ENCODE data around the gene ZSCAN21. TPM values are rescaled to one million over a fixed set of nuclear protein-coding genes. Genes with fewer than 3 reads are reported as not detected.

Gene ZSCAN21
- total and polyA plus RNA-seq, 2 donors from 2014 or later: 10.8 to 12.4 TPM

DNA sequence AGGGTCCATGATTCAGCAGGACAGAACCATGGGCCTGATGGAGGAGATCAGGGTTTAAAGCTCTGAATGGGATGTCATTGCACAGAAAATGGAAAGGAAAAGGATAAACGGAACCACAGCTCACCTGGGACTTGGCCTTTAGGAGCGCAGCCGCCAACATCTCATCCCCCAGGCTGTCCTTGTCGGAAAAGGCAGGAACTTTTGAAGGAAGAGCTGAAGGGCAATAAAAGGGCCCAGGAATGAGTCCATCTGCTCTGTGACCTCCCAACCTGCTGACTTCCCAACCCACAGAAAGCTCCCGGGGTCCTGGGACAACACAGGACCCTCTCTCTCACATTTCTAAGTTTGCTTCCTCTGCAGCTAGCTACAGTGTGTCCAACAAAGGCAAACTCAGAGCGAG, 25.8 kb downstream of the ZSCAN21 start:
- TF ChIP-seq CTCF (IDR thresholded peaks at IDR 0.05; ENCODE audit: borderline replicate concordance, extremely low read depth, insufficient read depth): no peak
- no peak overlapping the region for H3K27ac ChIP-seq (ENCODE audit: low read depth in 2 of 2, low read length in 2 of 2)
- no peak overlapping the region for H3K9ac ChIP-seq (ENCODE audit: low read length in 3 of 3)
- H3K9me3 ChIP-seq (ENCODE audit: control insufficient read depth in 2 of 3, insufficient read depth in 1 of 3, low read length in 3 of 3): peaks cover 11 to 22% (median 16%) of the 10 kb centered on the region in 3 donors
- intact Hi-C loops (cut with DNase I): no loop called here
- DNase-seq (no peak), FAIRE-seq (no peak)
- no peaks in the 10 kb centered on the region for H3K27me3 ChIP-seq (ENCODE audit: control insufficient read depth, insufficient read depth, low read length)
- peaks cover 0 to 13% (median 5%) of the 10 kb centered on the region in 3 donors for H3K4me1 ChIP-seq (ENCODE audit: control insufficient read depth in 2 of 3, insufficient read depth in 2 of 3, low read depth in 1 of 3, low read length in 3 of 3)
- no peak overlapping the region for H3K4me3 ChIP-seq (ENCODE audit: low read length in 3 of 3)
- peaks cover 48 to 53% (median 53%) of the 10 kb centered on the region in 3 donors for H3K36me3 ChIP-seq (ENCODE audit: control insufficient read depth in 2 of 3, insufficient read depth in 3 of 3, low read length in 3 of 3)

DNA sequence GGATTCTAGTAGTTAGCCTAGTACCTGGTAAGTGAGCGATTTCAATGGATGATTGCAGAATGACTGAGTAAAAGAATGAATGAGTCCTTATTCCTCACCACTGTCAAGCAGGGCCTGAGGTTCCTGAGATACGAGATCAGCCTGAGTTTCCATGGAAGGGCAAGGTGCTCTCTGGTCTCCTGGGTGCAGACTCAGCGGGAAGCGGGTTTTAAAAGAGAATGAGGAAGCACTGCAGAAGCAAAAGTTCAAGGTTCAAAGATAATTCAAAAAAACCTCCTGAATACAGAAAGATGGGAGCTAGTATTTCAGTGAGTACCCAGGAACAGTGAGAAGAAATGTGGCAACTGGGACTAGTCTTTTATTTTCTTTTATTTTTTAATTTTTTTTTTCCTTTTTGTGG, 27.6 kb downstream of the ZSCAN21 start:
- Histone ChIP-seq H3K4me1 (ENCODE audit: control insufficient read depth in 2 of 3, insufficient read depth in 2 of 3, low read depth in 1 of 3, low read length in 3 of 3) (peaks cover 0 to 16% (median 5%) of the 10 kb centered on the region in 3 donors), H3K36me3 (ENCODE audit: control insufficient read depth in 2 of 3, insufficient read depth in 3 of 3, low read length in 3 of 3) (peaks cover 31 to 36% (median 35%) of the 10 kb centered on the region in 3 donors), H3K27me3 (ENCODE audit: control insufficient read depth, insufficient read depth, low read length) (no peaks in the 10 kb centered on the region), H3K9ac (ENCODE audit: low read length in 3 of 3) (no peak overlapping the region), H3K4me3 (ENCODE audit: low read length in 3 of 3) (no peak overlapping the region), H3K9me3 (ENCODE audit: control insufficient read depth in 2 of 3, insufficient read depth in 1 of 3, low read length in 3 of 3) (peaks cover 0 to 7% (median 4%) of the 10 kb centered on the region in 3 donors), H3K27ac (ENCODE audit: low read depth in 2 of 2, low read length in 2 of 2) (no peak overlapping the region)
- no peak for FAIRE-seq
- intact Hi-C loops (cut with DNase I): no loop called here
- TF ChIP-seq CTCF (IDR thresholded peaks at IDR 0.05; ENCODE audit: borderline replicate concordance, extremely low read depth, insufficient read depth): no peak
- DNase-seq: no peak

DNA sequence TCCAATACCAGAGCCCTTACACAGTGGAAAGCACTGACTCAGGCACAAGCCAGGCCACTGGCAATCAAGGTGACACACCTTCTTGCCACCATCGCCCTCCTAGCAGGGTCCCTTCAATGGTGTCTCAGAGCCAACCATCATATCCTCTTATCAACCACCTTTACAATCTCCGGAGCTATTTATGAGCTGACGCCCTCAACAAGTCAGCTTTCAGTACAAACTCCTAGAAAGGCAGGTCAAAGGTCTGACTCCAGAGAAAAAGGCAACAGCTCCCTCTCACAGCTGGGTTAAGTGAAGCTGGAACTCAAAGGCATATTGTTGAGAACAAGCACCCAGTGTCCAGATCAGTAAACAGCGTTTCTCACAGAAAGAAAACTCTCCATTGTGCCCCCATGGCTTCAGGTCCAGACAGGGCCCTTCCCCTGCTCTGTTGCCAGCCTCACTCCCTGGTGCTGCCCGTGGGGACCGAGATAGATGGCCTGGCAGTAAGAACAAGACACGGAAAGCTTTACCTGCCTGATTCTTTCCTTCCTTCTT, 29.5 kb downstream of the ZSCAN21 start:
- no peak overlapping the region for H3K27ac ChIP-seq (ENCODE audit: low read depth in 2 of 2, low read length in 2 of 2)
- intact Hi-C loops (cut with DNase I): no loop called here
- H3K36me3 ChIP-seq (ENCODE audit: control insufficient read depth in 2 of 3, insufficient read depth in 3 of 3, low read length in 3 of 3): peaks cover 16 to 22% (median 17%) of the 10 kb centered on the region in 3 donors
- DNase-seq: no peak
- peaks cover 2 to 21% (median 10%) of the 10 kb centered on the region in 3 donors for H3K4me1 ChIP-seq (ENCODE audit: control insufficient read depth in 2 of 3, insufficient read depth in 2 of 3, low read depth in 1 of 3, low read length in 3 of 3)
- no peaks in the 10 kb centered on the region for H3K27me3 ChIP-seq (ENCODE audit: control insufficient read depth, insufficient read depth, low read length)
- no peak overlapping the region for H3K4me3 ChIP-seq (ENCODE audit: low read length in 3 of 3)
- TF ChIP-seq CTCF (IDR thresholded peaks at IDR 0.05; ENCODE audit: borderline replicate concordance, extremely low read depth, insufficient read depth): no peak
- no peak for FAIRE-seq
- peaks cover 0 to 3% (median 0%) of the 10 kb centered on the region in 3 donors for H3K9me3 ChIP-seq (ENCODE audit: control insufficient read depth in 2 of 3, insufficient read depth in 1 of 3, low read length in 3 of 3)
- H3K9ac ChIP-seq (ENCODE audit: low read length in 3 of 3): no peak overlapping the region

All from kidney (tissue), 14 donors.